ENCODE data around the gene FAM168B. TPM values are rescaled to one million over a fixed set of nuclear protein-coding genes. Genes with fewer than 3 reads are reported as not detected.

The FAM168B gene
- polyA plus RNA-seq (2011; rRNA removed) (84.3 and 99.2 TPM in 2 replicates), polyA minus RNA-seq (2011; rRNA and poly(A)+ RNA removed) (69.9 and 101 TPM in 2 replicates)

- Histone ChIP-seq H3K27me3 (ENCODE audit: control insufficient read depth, insufficient read depth, low read length) (no peaks in the 10 kb centered on the region), H3K27ac (ENCODE audit: low read depth, low read length) (peak within 1 kb of the TSS; percentile 70), H3K4me3 (ENCODE audit: low read depth, low read length) (peak within 1 kb of the TSS; percentile 69), H3K9me3 (ENCODE audit: control insufficient read depth, insufficient read depth, low read length) (no peaks in the 10 kb centered on the region)
- no peak for TF ChIP-seq CTCF (IDR thresholded peaks at IDR 0.05; ENCODE audit: low read depth, low read length)
- POLR2A ChIA-PET: interaction anchor here (1.8 to 2.3 kb wide), 2 partner anchors 11 to 751 kb away, joined by 6 to 25 read pairs; partner anchors contain the start of genes IMP4 and PLEKHB2
- peak; percentile 53 for DNase-seq (ENCODE audit: low read depth, low spot score)
- CTCF ChIA-PET: interaction anchor here (1.2 kb wide), 2 partner anchors 27 to 400 kb away, joined by 3 read pairs; no protein-coding TSS in a partner anchor
Observed at GRCh38 chr2:131093006-131093695, at the start of gene FAM168B. Gene FAM168B (minus strand): TSS chr2:131093460. CDS start chr2:131082646, 10,814 bp downstream.

- POLR2A ChIA-PET: interaction anchor here (0.5 kb wide), 1 partner anchor 9 kb away, joined by 5 read pairs; no protein-coding TSS in a partner anchor
- CTCF ChIA-PET: interaction anchor here (1.5 kb wide), 1 partner anchor 11 kb away, joined by 7 read pairs; no protein-coding TSS in a partner anchor
Observed at GRCh38 chr2:131142849-131143248, 49.6 kb upstream of the FAM168B start.

GRCh38 chr2:131140581-131140980, 47.3 kb upstream of the FAM168B start:
- ChIA-PET CTCF (interaction anchor here (1.1 kb wide), 1 partner anchor 13 kb away, joined by 3 read pairs; no protein-coding TSS in a partner anchor), POLR2A (no interaction called here)
- no peak for DNase-seq (ENCODE audit: low read depth, low spot score)
- TF ChIP-seq CTCF (IDR thresholded peaks at IDR 0.05; ENCODE audit: low read depth, low read length): no peak
- Histone ChIP-seq H3K9me3 (ENCODE audit: control insufficient read depth, insufficient read depth, low read length) (no peaks in the 10 kb centered on the region), H3K27me3 (ENCODE audit: control insufficient read depth, insufficient read depth, low read length) (no peaks in the 10 kb centered on the region), H3K4me3 (ENCODE audit: low read depth, low read length) (no peak overlapping the region), H3K27ac (ENCODE audit: low read depth, low read length) (no peak overlapping the region)

More at GRCh38 chr2:131142849-131143248, 49.6 kb upstream of the FAM168B start:
- no peak for DNase-seq (ENCODE audit: low read depth, low spot score)
- no peaks in the 10 kb centered on the region for H3K9me3 ChIP-seq (ENCODE audit: control insufficient read depth, insufficient read depth, low read length)
- TF ChIP-seq CTCF (IDR thresholded peaks at IDR 0.05; ENCODE audit: low read depth, low read length): no peak
- H3K4me3 ChIP-seq (ENCODE audit: low read depth, low read length): no peak overlapping the region
- no peak overlapping the region for H3K27ac ChIP-seq (ENCODE audit: low read depth, low read length)
- no peaks in the 10 kb centered on the region for H3K27me3 ChIP-seq (ENCODE audit: control insufficient read depth, insufficient read depth, low read length)

- no peak overlapping the region for H3K4me3 ChIP-seq (ENCODE audit: low read depth, low read length)
- ChIA-PET CTCF (interaction anchor here (0.9 to 1.8 kb wide), 2 partner anchors 21 to 540 kb away, joined by 6 to 13 read pairs; no protein-coding TSS in a partner anchor), POLR2A (no interaction called here)
- DNase-seq (ENCODE audit: low read depth, low spot score): no peak
- H3K27me3 ChIP-seq (ENCODE audit: control insufficient read depth, insufficient read depth, low read length): no peaks in the 10 kb centered on the region
- TF ChIP-seq CTCF (IDR thresholded peaks at IDR 0.05; ENCODE audit: low read depth, low read length): no peak
- no peak overlapping the region for H3K27ac ChIP-seq (ENCODE audit: low read depth, low read length)
- H3K9me3 ChIP-seq (ENCODE audit: control insufficient read depth, insufficient read depth, low read length): no peaks in the 10 kb centered on the region
Observed at GRCh38 chr2:131132729-131133128, 39.5 kb upstream of the FAM168B start.

- no peak for TF ChIP-seq CTCF (IDR thresholded peaks at IDR 0.05; ENCODE audit: low read depth, low read length)
- ChIA-PET POLR2A (no interaction called here), CTCF (no interaction called here)
- no peak for DNase-seq (ENCODE audit: low read depth, low spot score)
- Histone ChIP-seq H3K27ac (ENCODE audit: low read depth, low read length) (no peak overlapping the region), H3K27me3 (ENCODE audit: control insufficient read depth, insufficient read depth, low read length) (no peaks in the 10 kb centered on the region), H3K4me3 (ENCODE audit: low read depth, low read length) (no peak overlapping the region), H3K9me3 (ENCODE audit: control insufficient read depth, insufficient read depth, low read length) (no peaks in the 10 kb centered on the region)
Observed at GRCh38 chr2:131130298-131130596, 37.0 kb upstream of the FAM168B start.
